Karpas-422 (cell line): Measurements from ENCODE around the gene USP22. TPM values are rescaled to one million over a fixed set of nuclear protein-coding genes. Genes with fewer than 3 reads are reported as not detected.
"Not testable (repeated sequence)": the region's sequence is repeated elsewhere in the genome, so short reads cannot be mapped to it uniquely, and the experiment has no call there.

Source experiments
- DNase-seq: peaks from one replicate; pipeline ENCODE4 v3.0.0-alpha.2; 2015
- H2AFZ ChIP-seq: fragments of 200-600 bp; sonication (generic); 2 replicates; pipeline ENCODE4 v1.6.1; 2014; ENCODE audit warnings: antibody characterized with exemption, low read length, mixed read lengths
- H3K27ac ChIP-seq: fragments of 200-600 bp; sonication (generic); 2 replicates; pipeline ENCODE4 v1.5.1; 2014; ENCODE audit warnings: mild to moderate bottlenecking, low read length, moderate library complexity
- H3K27me3 ChIP-seq: fragments of 200-600 bp; sonication (generic); 2 replicates; pipeline ENCODE4 v1.6.1; 2014; ENCODE audit warnings: low read length, mixed read lengths
- H3K36me3 ChIP-seq: fragments of 200-600 bp; sonication (generic); 2 replicates; pipeline ENCODE4 v1.6.1; 2014; ENCODE audit warnings: low read length, mixed read lengths; ENCODE audit not compliant: insufficient read depth
- H3K4me1 ChIP-seq: fragments of 200-600 bp; sonication (generic); 2 replicates; pipeline ENCODE4 v1.6.1; 2014; ENCODE audit warnings: mild to moderate bottlenecking, low read length, mixed read lengths
- H3K4me2 ChIP-seq: fragments of 200-600 bp; sonication (generic); 2 replicates; pipeline ENCODE4 v1.6.1; 2014; ENCODE audit warnings: low read length, low read depth, mild to moderate bottlenecking; ENCODE audit not compliant: poor library complexity, severe bottlenecking
- H3K4me3 ChIP-seq: fragments of 200-600 bp; sonication (generic); 2 replicates; pipeline ENCODE4 v1.5.1; 2014; ENCODE audit warnings: mild to moderate bottlenecking, antibody characterized with exemption, low read length, mixed read lengths
- H3K79me2 ChIP-seq: fragments of 200-600 bp; sonication (generic); 2 replicates; pipeline ENCODE4 v1.6.1; 2014; ENCODE audit warnings: mild to moderate bottlenecking, low read length, mixed read lengths
- H3K9ac ChIP-seq: fragments of 200-600 bp; sonication (generic); 2 replicates; pipeline ENCODE4 v1.6.0; 2014; ENCODE audit warnings: low read length
- H3K9me2 ChIP-seq: fragments of 200-600 bp; sonication (generic), shearing (Covaris generic); replicated peaks from 2 replicates; pipeline ENCODE4 v1.6.0; 2014; ENCODE audit warnings: mild to moderate bottlenecking, low read length, moderate library complexity; ENCODE audit not compliant: insufficient read depth
- H3K9me3 ChIP-seq: fragments of 300-700, 200-600 bp; sonication (generic); 2 replicates; pipeline ENCODE4 v1.6.1; 2014; ENCODE audit warnings: low read length, mixed read lengths
- H4K20me1 ChIP-seq: fragments of 200-600 bp; sonication (generic); 2 replicates; pipeline ENCODE4 v1.6.1; 2014; ENCODE audit warnings: mild to moderate bottlenecking, antibody characterized with exemption, low read length, low read depth; ENCODE audit not compliant: insufficient read depth
- total RNA-seq: library from RNA; depleted of rRNA; stranded (reverse); fragments of >200 nt; shearing (Covaris generic); gene quantifications from 2 replicates; pipeline ENCODE4 v1.2.3, GENCODE V29; 2014; ENCODE audit warnings: low replicate concordance

Gene USP22
- total RNA-seq, 1 experiment from 2014 or later: 133 TPM

GRCh38 chr17:20981046-20981920 lies 61.5 kb downstream of the USP22 start:
- no peaks in the 10 kb centered on the region for H3K9me2 ChIP-seq
- H3K79me2 ChIP-seq: no peaks in the 10 kb centered on the region
- H3K4me2 ChIP-seq: no peak overlapping the region
- H3K27ac ChIP-seq: no peak overlapping the region
- no peak overlapping the region for H3K9ac ChIP-seq
- no peak overlapping the region for H3K4me3 ChIP-seq
- H3K4me1 ChIP-seq: no peaks in the 10 kb centered on the region
- no peaks in the 10 kb centered on the region for H4K20me1 ChIP-seq
- no peaks in the 10 kb centered on the region for H3K36me3 ChIP-seq
- no peaks in the 10 kb centered on the region for H3K9me3 ChIP-seq
- no peaks in the 10 kb centered on the region for H3K27me3 ChIP-seq
- no peak overlapping the region for H2AFZ ChIP-seq
- no peak for DNase-seq

GRCh38 chr17:20979792-20980083 lies 63.1 kb downstream of the USP22 start:
- Histone ChIP-seq H3K27me3 (no peaks in the 10 kb centered on the region), H4K20me1 (no peaks in the 10 kb centered on the region), H2AFZ (no peak overlapping the region), H3K79me2 (no peaks in the 10 kb centered on the region), H3K9me2 (no peaks in the 10 kb centered on the region), H3K4me1 (no peaks in the 10 kb centered on the region), H3K4me3 (no peak overlapping the region), H3K27ac (no peak overlapping the region), H3K36me3 (no peaks in the 10 kb centered on the region), H3K9ac (no peak overlapping the region), H3K4me2 (no peak overlapping the region), H3K9me3 (no peaks in the 10 kb centered on the region)
- DNase-seq: no peak

DNA sequence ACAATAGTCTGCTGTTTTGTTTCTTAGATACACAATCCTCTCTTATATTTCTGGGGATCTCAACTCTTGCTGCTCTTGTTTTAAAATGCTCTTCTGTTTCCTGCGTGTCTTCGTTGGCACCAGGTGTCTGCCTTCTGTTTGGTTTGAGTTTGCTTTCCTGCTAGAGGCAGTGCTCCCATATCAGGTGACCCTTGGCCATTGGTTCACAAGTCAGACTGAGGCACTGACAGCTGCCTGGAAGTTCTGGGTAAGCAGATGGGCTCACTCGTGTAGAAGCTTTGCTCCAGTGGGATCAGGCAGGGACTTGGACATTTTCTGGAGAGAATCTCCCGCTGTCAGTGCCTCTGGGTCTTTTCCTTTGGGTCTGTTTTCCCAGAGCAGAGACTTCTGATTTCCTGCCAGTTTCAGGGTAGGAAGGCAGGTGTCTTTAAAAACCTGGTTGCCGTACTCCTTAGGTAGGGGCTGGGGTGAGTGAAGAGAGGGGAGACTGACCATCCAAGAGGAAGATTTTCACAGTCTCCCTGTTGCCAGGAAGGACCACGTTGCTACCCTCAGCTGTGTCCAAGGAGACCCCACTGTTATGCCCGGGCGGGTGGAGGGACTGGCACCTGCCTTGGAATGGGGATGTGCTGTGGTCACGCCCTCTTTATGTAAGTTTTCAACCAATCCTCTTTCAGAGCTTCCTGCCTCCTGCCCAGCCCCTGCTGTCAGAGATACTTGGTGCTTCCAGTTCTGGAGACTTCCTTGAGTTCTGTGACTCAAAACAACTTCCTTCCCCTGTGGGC lies 63.6 kb downstream of the USP22 start:
- not testable (repeated sequence) for H3K79me2 ChIP-seq, H4K20me1 ChIP-seq, H3K9me2 ChIP-seq, H3K27me3 ChIP-seq, H3K4me2 ChIP-seq, H3K27ac ChIP-seq, H3K4me1 ChIP-seq, DNase-seq, H3K9ac ChIP-seq, H2AFZ ChIP-seq, H3K4me3 ChIP-seq, H3K36me3 ChIP-seq, H3K9me3 ChIP-seq

DNA sequence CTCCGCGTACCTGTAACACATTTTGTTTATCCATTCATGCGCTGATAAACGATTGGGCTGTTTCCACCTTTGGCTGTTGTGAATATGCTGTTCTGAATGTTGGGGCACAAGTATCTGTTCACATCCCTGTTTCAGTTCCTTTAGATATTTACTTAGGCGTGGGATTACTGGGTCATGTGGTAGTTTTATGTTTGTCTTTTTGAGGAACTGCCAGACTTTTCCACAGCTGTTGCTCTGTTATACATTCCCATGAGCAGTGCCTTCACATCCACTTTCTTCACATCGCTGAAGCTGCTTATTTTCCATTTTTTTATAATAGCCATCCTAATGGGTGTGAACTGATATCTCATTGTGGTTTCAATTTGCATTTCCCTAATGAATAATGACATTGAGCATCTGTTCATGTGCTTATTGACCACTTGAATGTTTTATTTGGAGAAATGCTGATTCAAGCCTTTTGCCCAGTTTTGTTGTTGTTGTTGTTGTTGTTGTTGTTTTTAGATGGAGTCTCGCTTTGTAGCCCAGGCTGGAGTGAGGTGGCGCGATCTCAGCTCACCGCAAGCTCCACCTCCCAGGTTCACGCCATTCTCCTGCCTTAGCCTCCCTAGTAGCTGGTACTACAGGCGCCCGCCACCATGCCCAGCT lies 65.1 kb downstream of the USP22 start:
- DNase-seq, H3K9ac ChIP-seq, H4K20me1 ChIP-seq, H3K27ac ChIP-seq, H2AFZ ChIP-seq, H3K4me2 ChIP-seq, H3K36me3 ChIP-seq, H3K9me3 ChIP-seq, H3K4me3 ChIP-seq, H3K79me2 ChIP-seq, H3K9me2 ChIP-seq, H3K4me1 ChIP-seq, H3K27me3 ChIP-seq: not testable (repeated sequence)

DNA sequence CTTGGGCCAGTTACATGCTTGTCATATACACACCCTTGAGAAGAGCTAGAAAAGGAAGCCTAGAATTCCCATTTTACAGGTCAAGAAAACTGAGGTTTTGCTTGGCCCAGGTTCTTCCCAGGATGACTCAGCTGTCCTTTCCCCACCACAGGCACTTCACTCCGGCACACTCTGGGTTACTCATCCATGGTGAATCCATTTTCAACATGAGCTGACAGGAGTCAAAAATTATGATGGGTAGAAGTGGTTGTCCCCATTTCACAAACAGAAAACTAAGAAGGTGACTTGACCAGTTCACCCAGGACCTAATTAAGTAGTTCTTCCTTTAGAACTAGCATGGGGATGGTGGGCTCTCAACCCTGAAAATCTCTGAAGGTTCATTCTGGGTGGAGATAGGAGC lies 67.2 kb downstream of the USP22 start:
- H3K9ac ChIP-seq: no peak overlapping the region
- no peaks in the 10 kb centered on the region for H3K79me2 ChIP-seq
- H3K27ac ChIP-seq: no peak overlapping the region
- no peaks in the 10 kb centered on the region for H3K36me3 ChIP-seq
- H3K4me1 ChIP-seq: no peaks in the 10 kb centered on the region
- no peaks in the 10 kb centered on the region for H4K20me1 ChIP-seq
- no peaks in the 10 kb centered on the region for H3K27me3 ChIP-seq
- H3K4me2 ChIP-seq: no peak overlapping the region
- H3K4me3 ChIP-seq: no peak overlapping the region
- no peaks in the 10 kb centered on the region for H3K9me2 ChIP-seq
- DNase-seq: no peak
- no peaks in the 10 kb centered on the region for H3K9me3 ChIP-seq
- H2AFZ ChIP-seq: no peak overlapping the region

DNA sequence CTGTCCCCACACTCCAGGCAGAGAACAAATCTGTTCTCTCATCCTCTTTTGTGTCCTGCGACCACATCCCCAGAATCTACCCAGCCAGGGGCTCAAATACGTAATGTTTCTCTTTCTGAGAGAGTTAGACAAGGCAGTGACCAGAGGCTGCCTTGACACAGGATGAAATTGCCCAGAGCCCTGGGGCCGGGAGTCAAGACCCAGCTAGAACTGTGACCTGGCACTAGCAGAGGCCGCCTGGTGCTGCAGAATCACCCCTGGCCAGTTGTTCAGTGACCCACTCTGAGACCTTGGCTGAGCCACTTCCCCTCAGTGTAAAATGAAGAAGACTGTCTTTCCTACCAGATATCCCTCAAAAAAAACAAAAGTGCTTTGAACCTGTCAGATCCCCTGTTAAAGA lies 72.5 kb downstream of the USP22 start:
- Histone ChIP-seq H3K9ac (no peak overlapping the region), H3K4me2 (no peak overlapping the region), H2AFZ (no peak overlapping the region), H3K79me2 (no peaks in the 10 kb centered on the region), H3K9me2 (no peaks in the 10 kb centered on the region), H3K36me3 (no peaks in the 10 kb centered on the region), H3K4me3 (no peak overlapping the region), H3K27me3 (no peaks in the 10 kb centered on the region), H3K27ac (no peak overlapping the region), H3K9me3 (no peaks in the 10 kb centered on the region), H4K20me1 (no peaks in the 10 kb centered on the region), H3K4me1 (no peaks in the 10 kb centered on the region)
- DNase-seq: no peak

- Histone ChIP-seq H3K4me2 (no peak overlapping the region), H2AFZ (no peak overlapping the region), H4K20me1 (no peaks in the 10 kb centered on the region), H3K9ac (no peak overlapping the region), H3K9me3 (no peaks in the 10 kb centered on the region), H3K4me3 (no peak overlapping the region), H3K27me3 (no peaks in the 10 kb centered on the region), H3K4me1 (no peaks in the 10 kb centered on the region), H3K27ac (no peak overlapping the region), H3K36me3 (no peaks in the 10 kb centered on the region), H3K79me2 (no peaks in the 10 kb centered on the region), H3K9me2 (no peaks in the 10 kb centered on the region)
- DNase-seq: no peak
Observed at GRCh38 chr17:20968913-20969616, 73.7 kb downstream of the USP22 start.

GRCh38 chr17:20967776-20968175 lies 75.0 kb downstream of the USP22 start:
- Histone ChIP-seq H2AFZ (no peak overlapping the region), H3K4me2 (no peak overlapping the region)

More at GRCh38 chr17:20967776-20968175, 75.0 kb downstream of the USP22 start:
- H3K36me3 ChIP-seq: no peaks in the 10 kb centered on the region
- no peak overlapping the region for H3K27ac ChIP-seq
- no peak for DNase-seq
- no peaks in the 10 kb centered on the region for H3K27me3 ChIP-seq
- no peaks in the 10 kb centered on the region for H3K4me1 ChIP-seq
- no peaks in the 10 kb centered on the region for H3K9me3 ChIP-seq
- H3K9me2 ChIP-seq: no peaks in the 10 kb centered on the region
- no peak overlapping the region for H3K9ac ChIP-seq
- no peak overlapping the region for H3K4me3 ChIP-seq
- no peaks in the 10 kb centered on the region for H4K20me1 ChIP-seq
- no peaks in the 10 kb centered on the region for H3K79me2 ChIP-seq
